Superior temporal gyrus (tissue), 1 donor: Measurements from ENCODE around the gene CHST11.

Experiments
- DNase-seq: peaks from one replicate; pipeline ENCODE4 v3.0.0-alpha.2; 2016; ENCODE audit errors: extremely low spot score

Gene CHST11

DNA sequence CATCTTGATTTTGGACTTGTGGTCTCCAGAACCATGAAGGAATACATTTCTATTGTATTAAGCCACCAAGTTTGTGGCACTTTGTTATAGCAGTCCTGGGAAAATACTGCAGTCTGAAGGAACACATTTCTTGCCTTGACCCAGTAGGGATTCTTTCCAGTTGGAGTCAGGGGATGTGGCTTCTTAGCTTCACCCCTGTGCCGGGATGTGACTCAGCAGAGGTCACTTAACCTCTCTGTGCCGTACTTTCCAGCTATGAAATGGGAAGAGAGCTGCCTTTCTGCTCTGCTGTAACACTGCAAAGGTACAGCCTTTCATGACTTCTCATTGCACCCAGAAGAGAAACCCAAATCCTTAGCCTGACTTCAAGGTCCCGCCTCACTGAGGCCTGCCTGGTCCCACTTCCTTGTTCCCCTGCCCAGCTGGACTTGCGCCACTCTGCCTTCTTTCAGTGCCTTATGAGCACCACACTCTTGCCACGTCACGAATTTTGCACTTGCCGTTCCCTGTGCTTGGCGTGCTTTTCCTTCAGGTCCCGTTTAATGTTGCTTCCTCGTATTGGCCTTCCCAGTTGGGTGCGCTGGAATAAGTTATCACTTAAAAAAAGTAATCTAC lies 24.2 kb downstream of the CHST11 start:
- DNase-seq: no peak

DNA sequence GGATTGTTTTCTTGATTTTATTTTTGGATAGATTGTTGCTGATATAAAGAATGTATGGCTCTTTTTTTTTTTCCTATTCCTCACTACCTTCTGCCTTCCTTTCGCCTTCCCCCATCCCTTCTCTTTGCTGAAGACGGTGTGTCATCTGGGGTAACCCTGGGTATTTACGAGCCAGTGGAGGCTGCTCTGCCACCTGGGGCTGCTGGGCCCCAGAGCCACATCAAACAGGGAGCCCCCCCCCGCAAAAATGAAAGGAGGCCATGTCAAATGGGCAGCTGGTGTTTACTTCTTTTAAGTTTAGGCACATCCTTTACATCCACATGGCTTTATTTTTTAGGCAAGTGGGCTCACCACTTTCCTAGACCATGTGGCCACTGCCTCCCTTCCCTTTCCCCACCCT lies 25.4 kb downstream of the CHST11 start:
- DNase-seq: no peak

GRCh38 chr12:104482748-104483147 lies 26.0 kb downstream of the CHST11 start:
- DNase-seq: no peak

- DNase-seq: no peak
Observed at GRCh38 chr12:104484079-104484478, 27.3 kb downstream of the CHST11 start.

GRCh38 chr12:104485651-104486362 lies 29.1 kb downstream of the CHST11 start:
- DNase-seq: no peak

DNA sequence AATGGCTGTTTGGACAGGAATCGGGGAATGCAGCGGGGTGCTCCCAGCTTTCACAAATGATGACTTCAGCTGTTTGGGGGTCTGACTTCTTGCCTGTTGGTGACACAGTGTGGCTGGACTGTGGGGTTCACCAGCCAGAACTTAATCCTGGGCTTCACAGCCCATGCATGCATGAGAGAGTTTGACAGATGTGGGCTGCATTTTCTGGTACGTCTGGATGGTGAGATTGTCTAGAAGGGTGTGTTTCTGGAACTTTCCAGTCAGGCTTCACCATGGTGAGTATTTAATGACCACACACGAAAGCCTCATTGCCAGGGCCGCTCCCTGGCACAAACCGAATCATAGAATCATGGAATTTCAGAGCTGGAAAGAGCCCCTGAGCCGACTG lies 29.6 kb downstream of the CHST11 start:
- DNase-seq: no peak

GRCh38 chr12:104486943-104487819 lies 30.4 kb downstream of the CHST11 start:
- DNase-seq: no peak

DNA sequence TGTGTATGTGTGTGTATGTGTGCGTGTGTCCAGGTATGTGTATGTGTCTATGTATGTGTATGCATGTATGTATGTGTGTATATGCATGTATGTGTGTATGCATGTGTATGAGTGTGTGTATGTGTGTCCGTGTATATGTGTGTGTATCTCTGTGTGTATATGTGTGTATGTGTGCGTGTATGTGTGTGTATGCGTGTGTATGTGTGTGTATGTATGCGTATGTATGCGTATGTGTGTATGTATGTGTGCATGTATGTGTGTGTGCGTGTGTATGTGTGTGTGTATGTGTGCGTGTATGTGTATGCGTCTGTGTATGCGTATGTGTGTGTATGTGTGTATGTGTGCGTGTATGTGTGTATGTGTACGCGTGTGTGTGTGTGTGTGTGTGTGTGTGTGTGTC lies 31.6 kb downstream of the CHST11 start:
- no peak for DNase-seq

DNA sequence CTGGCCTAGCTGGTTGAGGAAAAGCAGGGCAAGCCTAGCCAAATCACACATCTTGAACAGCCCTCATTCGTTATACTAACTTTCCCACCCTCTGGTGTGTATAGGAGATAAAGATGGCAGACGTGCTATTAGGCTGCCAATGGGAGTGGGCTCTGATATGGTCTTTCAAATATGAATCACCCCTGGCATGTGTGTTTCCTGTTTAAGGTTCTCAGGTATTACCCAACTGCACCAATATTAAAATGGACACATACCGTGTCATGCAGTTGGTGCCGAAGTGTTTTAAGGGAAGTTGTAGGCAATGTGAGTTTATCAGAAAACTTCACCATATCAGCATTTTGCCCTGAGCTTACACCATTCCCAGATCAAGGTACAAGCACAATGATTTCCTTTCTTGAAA lies 33.4 kb downstream of the CHST11 start:
- DNase-seq: no peak

GRCh38 chr12:104490850-104491249 lies 34.1 kb downstream of the CHST11 start:
- no peak for DNase-seq

DNA sequence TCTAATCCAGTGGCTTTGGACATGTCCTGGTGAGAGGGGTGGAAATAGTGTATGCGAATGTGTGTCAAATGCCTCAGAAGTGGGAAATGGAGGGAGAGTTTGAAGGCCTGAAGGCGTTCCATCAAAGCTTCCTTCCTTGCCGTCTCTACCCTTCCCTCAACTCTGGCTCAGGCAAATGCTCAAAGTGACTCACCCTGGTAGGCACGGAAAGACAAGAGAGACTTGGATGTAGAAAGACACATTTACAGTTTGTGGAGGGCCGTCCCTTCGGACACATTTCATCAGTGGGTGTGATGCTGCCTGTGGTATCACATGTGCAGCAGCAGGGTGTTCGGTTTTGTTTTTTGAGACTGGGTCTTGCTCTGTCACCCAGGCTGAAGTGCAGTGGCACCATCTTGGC lies 36.7 kb downstream of the CHST11 start:
- DNase-seq: no peak

DNA sequence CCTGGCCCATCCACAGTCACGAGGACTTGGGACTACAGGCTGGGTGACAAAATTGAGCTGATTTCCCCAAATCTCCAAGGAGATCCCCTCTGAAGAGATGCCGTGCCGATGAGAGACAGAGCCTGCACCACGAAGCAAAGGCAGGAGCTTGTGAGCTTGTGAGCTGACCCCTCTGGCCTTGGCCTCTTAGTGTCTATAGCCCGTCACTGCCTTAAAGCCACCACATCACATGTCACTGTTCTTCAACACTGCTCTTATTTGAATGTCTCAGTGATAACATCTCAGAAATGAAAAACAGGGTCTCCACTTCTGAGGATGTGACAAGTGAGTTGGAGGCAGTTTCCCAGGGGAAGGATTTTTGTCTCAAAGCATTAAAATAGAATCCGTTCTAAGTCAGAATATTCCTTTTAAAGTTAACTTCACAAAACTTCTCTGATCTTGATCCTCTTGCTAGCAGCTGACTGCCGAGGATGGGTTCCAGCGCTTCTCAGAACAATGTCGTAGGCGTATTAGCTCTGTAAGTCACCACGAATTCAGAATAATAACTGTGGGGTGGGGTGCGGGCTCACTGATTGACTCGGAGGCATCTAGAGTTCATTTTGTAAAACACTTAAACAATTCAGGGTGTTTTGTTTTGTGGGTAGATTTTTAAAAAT lies 37.5 kb downstream of the CHST11 start:
- DNase-seq: no peak

GRCh38 chr12:104494793-104495158 lies 38.0 kb downstream of the CHST11 start:
- no peak for DNase-seq

DNA sequence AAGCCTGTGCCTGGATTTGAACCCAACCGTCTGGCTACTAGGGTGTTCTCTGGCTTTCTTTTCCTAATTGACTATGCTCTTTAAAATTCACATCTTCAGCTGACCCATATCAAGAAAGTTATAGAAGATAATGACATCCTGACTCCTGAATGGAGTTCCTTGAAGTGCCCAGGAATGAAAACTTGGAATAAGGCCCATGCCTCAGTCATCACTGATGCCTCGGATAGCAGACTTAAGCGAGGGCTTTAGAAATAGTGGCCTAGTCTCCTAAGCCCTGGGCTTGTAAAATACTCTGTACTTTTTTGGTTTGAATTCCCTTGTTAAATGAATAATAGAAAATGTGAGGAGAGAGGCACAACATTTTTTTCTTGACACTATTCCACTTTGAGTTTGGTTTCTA lies 39.0 kb downstream of the CHST11 start:
- no peak for DNase-seq

GRCh38 chr12:104496336-104496735 lies 39.6 kb downstream of the CHST11 start:
- no peak for DNase-seq

- no peak for DNase-seq
Observed at GRCh38 chr12:104498211-104498801, 41.6 kb downstream of the CHST11 start.

- no peak for DNase-seq
Observed at GRCh38 chr12:104499668-104500332, 43.1 kb downstream of the CHST11 start.

DNA sequence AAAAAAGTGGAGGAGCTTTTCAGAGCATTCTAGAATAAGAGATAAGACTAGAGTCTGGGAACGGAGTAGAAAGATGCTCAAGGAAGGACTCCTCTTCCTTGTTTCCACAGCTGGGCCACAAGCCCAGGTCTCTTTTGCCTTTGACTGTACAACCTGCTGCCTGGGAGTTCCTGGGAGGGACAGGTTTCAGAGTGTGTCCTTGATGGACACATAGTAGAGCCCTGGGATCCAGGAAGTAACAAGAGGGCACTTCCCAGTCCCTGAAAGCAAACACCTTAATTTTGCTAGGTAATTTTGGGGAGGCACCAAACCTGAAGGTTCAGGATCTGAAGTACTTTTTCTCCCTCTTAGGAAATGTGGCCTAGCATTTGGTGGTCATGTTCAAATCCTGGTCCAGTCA lies 44.4 kb downstream of the CHST11 start:
- DNase-seq: no peak

DNA sequence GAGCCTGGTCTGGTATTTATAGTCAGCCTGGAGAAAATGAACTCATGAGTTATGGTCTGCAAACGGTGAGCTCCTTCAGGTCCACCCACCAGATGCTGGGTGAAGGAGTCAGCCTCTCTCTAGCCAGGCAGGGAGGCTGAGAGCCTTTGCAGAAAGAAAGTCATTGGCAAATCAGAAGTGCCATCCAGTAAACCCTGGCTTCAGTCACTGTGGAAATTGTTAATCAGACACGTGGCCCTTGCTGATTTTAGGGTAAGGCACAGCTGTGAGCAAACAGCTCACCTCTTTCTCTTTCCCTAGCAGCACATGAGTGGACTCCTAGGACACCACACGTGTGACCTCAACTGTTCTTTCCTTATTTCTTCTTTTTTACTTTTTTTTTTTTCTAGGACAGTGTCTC lies 44.9 kb downstream of the CHST11 start:
- DNase-seq: no peak

GRCh38 chr12:104502217-104502616 lies 45.5 kb downstream of the CHST11 start:
- no peak for DNase-seq

DNA sequence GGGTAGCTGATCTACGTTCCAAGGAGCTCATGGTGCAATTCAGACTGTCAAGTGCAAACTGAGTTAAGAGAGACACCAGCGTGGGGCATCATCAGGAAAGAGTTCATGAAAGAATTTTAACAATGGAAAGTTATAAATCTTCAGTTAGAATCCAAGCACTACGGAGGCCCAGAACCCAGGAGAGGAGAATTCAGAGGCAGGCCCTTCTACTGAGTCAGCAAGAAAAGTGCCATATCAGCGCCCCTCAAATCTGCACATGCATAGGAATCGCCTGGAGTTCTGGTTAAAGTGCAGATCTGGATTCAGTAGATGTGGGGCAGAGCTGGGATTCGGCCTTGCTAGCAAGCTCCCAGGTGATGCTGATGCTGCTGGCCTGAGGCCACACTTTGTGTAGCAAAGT lies 45.9 kb downstream of the CHST11 start:
- DNase-seq: no peak
